ENCODE measurements around the gene TNKS1BP1. TPM values are rescaled to one million over a fixed set of nuclear protein-coding genes. Genes with fewer than 3 reads are reported as not detected.

TNKS1BP1 gene
- total and polyA plus RNA-seq, 4 donors, result 28.3 to 67.1 (median 47.0) TPM

- Histone ChIP-seq H3K4me1 (ENCODE audit: control insufficient read depth in 4 of 4, insufficient read depth in 4 of 4, low read length in 3 of 4) (peaks cover 0 to 9% (median 4%) of the 10 kb centered on the region in 4 donors), H3K9ac (ENCODE audit: low read depth in 1 of 2, low read length in 2 of 2) (no peak overlapping the region), H3K9me3 (ENCODE audit: control insufficient read depth in 4 of 4, low read length in 3 of 4) (no peaks in the 10 kb centered on the region), H3K27ac (ENCODE audit: low read depth in 1 of 2, low read length in 2 of 2) (no peak overlapping the region), H3K27me3 (ENCODE audit: control insufficient read depth in 4 of 4, insufficient read depth in 4 of 4, low read length in 3 of 4) (no peaks in the 10 kb centered on the region), H3K4me3 (ENCODE audit: low read depth in 1 of 3, low read length in 3 of 3) (no peak overlapping the region), H3K36me3 (ENCODE audit: control insufficient read depth in 4 of 4, insufficient read depth in 3 of 4, low read depth in 1 of 4, low read length in 3 of 4) (no peaks in the 10 kb centered on the region)
- no peak for TF ChIP-seq HNF4A (conservative IDR thresholded peaks at IDR 0.05)
- TF ChIP-seq ZBTB33 (IDR thresholded peaks at IDR 0.05), result no peak
- no peak for TF ChIP-seq MAX (IDR thresholded peaks at IDR 0.05)
- no peak for TF ChIP-seq TAF1 (conservative IDR thresholded peaks at IDR 0.05)
- TF ChIP-seq NR2F2 (IDR thresholded peaks at IDR 0.05), result no peak
- TF ChIP-seq FOXA2 (IDR thresholded peaks at IDR 0.05), result no peak
- TF ChIP-seq SP1 (IDR thresholded peaks at IDR 0.05), result no peak
- no peak for TF ChIP-seq EGR1 (IDR thresholded peaks at IDR 0.05; ENCODE audit: low read depth in 2 of 2)
- peak in 1 of 2 donors; percentile 52 for TF ChIP-seq RAD21 (IDR thresholded peaks at IDR 0.05)
- WGBS, result 50% methylated on average over 12 of the region's 12 CpGs
- no peak for DNase-seq (ENCODE audit: low spot score)
Measured at GRCh38 chr11:57340039-57340615, 15.4 kb upstream of the TNKS1BP1 start.

- no peak for TF ChIP-seq GABPA (IDR thresholded peaks at IDR 0.05 in 1 of 2, conservative IDR thresholded peaks at IDR 0.05 in 1 of 2)
- TF ChIP-seq RAD21 (IDR thresholded peaks at IDR 0.05), result no peak
- TF ChIP-seq TAF1 (conservative IDR thresholded peaks at IDR 0.05), result no peak
- no peak for TF ChIP-seq FOXA1 (IDR thresholded peaks at IDR 0.05)
- TF ChIP-seq FOXA2 (IDR thresholded peaks at IDR 0.05), result no peak
- TF ChIP-seq REST (IDR thresholded peaks at IDR 0.05), result no peak
- no peak for TF ChIP-seq ZBTB33 (IDR thresholded peaks at IDR 0.05)
- TF ChIP-seq NR2F2 (IDR thresholded peaks at IDR 0.05), result no peak
- TF ChIP-seq HNF4A (conservative IDR thresholded peaks at IDR 0.05), result no peak
- no peak for TF ChIP-seq ATF3 (IDR thresholded peaks at IDR 0.05)
- TF ChIP-seq SP1 (IDR thresholded peaks at IDR 0.05), result no peak
- TF ChIP-seq JUND (IDR thresholded peaks at IDR 0.05), result no peak
- TF ChIP-seq CTCF (IDR thresholded peaks at IDR 0.05; ENCODE audit: low read depth, low read length, missing input control), result no peak
- no peak for TF ChIP-seq RXRA (IDR thresholded peaks at IDR 0.05)
- TF ChIP-seq HNF4G (IDR thresholded peaks at IDR 0.05), result no peak
- TF ChIP-seq MAX (IDR thresholded peaks at IDR 0.05), result no peak
- TF ChIP-seq YY1 (IDR thresholded peaks at IDR 0.05), result no peak
- no peak for TF ChIP-seq EGR1 (IDR thresholded peaks at IDR 0.05; ENCODE audit: low read depth in 2 of 2)
- Histone ChIP-seq H3K9ac (ENCODE audit: low read depth in 1 of 2, low read length in 2 of 2) (no peak overlapping the region), H3K4me3 (ENCODE audit: low read depth in 1 of 3, low read length in 3 of 3) (no peak overlapping the region), H3K36me3 (ENCODE audit: control insufficient read depth in 4 of 4, insufficient read depth in 3 of 4, low read depth in 1 of 4, low read length in 3 of 4) (no peaks in the 10 kb centered on the region), H3K27me3 (ENCODE audit: control insufficient read depth in 4 of 4, insufficient read depth in 4 of 4, low read length in 3 of 4) (no peaks in the 10 kb centered on the region), H3K27ac (ENCODE audit: low read depth in 1 of 2, low read length in 2 of 2) (no peak overlapping the region), H3K9me3 (ENCODE audit: control insufficient read depth in 4 of 4, low read length in 3 of 4) (no peaks in the 10 kb centered on the region), H3K4me1 (ENCODE audit: control insufficient read depth in 4 of 4, insufficient read depth in 4 of 4, low read length in 3 of 4) (peaks cover 2 to 17% (median 12%) of the 10 kb centered on the region in 4 donors)
- no peak for DNase-seq (ENCODE audit: low spot score)
- WGBS, result 78% methylated on average over 5 of the region's 5 CpGs
Measured at GRCh38 chr11:57339328-57339727, 14.6 kb upstream of the TNKS1BP1 start.

All from liver (tissue), 9 donors.